ELF-1 (cell line): ENCODE measurements around the gene SSBP3.

ENCODE experiments used
- DNase-seq: peaks from one replicate; pipeline ENCODE4 v3.0.0-alpha.2; 2016; ENCODE audit warnings: low read depth, low spot score

The SSBP3 gene

DNA sequence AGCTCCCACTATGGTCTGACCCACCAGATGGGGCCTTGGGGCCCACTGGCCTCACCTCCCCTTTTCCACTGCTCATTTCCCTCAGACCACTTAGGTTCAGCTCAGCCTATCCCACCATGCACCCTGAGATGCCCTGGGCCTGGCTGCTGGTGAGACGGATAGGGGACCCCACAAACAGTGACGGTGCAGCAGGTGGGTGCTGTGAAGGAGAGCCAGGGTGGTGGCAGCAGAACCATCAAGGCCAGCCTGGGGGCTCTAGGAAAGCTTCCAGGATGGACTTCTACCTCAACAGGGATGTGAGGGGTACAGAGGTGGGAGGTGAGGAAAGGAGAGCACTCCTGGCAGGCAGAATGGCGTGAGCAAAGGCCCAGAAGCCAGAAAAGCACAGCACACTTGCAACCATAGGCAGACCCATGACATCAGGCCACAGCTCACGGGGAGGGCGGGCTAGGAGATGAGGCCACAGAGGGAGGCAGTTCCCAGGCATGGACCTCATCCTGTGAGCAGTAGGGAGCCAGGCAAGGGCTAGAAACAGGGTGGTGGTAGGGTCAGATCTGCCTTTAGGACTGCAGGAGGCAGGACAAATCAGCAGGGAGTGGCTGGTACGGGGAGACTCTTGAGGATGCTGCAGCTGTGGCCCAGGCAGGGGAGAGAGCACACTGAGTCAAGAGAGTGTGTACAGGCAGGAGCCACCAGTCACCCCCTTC lies 229.4 kb downstream of the SSBP3 start:
- no peak for DNase-seq
